HepG2 (cell line): ENCODE data around the gene RNASE8. TPM values are rescaled to one million over a fixed set of nuclear protein-coding genes. Genes with fewer than 3 reads are reported as not detected.

Source experiments
- AGO2 ChIP-seq: fragments of 200-400 bp; formaldehyde crosslinking; optimal IDR thresholded peaks from 2 replicates; pipeline ENCODE3; 2017; ENCODE audit warnings: mild to moderate bottlenecking, low read depth, low read length, moderate library complexity
- HOXA3 ChIP-seq: sonication (generic); formaldehyde crosslinking; IDR thresholded peaks from 2 replicates; pipeline ENCODE4 v1.5.0; 2020; ENCODE audit warnings: missing genetic modification reagents
- RBFOX2 ChIP-seq: fragments of 200-400 bp; formaldehyde crosslinking; IDR thresholded peaks from 2 replicates; pipeline ENCODE4 v1.6.1; 2017; ENCODE audit warnings: low read depth, mild to moderate bottlenecking, low read length
- THAP9 ChIP-seq: sonication (generic); formaldehyde crosslinking; IDR thresholded peaks from 2 replicates; pipeline ENCODE4; 2020; ENCODE audit warnings: missing genetic modification reagents, mild to moderate bottlenecking, borderline replicate concordance
- ZNF451 ChIP-seq: sonication (generic); formaldehyde crosslinking; IDR thresholded peaks from 2 replicates; pipeline ENCODE4 v1.5.0; 2020; ENCODE audit warnings: mild to moderate bottlenecking, missing genetic modification reagents
- polyA plus RNA-seq, 8 experiments: library from polyadenylated mRNA; depleted of rRNA in 3 of 8; stranded (reverse) in 7 of 8; unstranded in 1 of 8; fragments of >200 nt; fragmentation: Illumina TruSeq in 4 of 8; extraction: Trizol in 4 of 8; gene quantifications; 2 replicates each; pipeline versions ENCODE4 v1.2.1 to v1.2.3, GENCODE V29; 2011 to 2016; ENCODE audit warnings: low read depth in 4 of 8, missing spikeins in 1 of 8, mixed read lengths in 1 of 8; ENCODE audit not compliant: insufficient read depth in 1 of 8
- total RNA-seq, 5 experiments: library from RNA; depleted of rRNA; stranded (reverse); fragments of >200 nt; fragmentation: Illumina TruSeq; extraction: Trizol; gene quantifications; 2 replicates each; pipeline ENCODE4 v1.2.3, GENCODE V29; 2016; ENCODE audit warnings: low read depth in 1 of 5
- TF ChIP-seq, protein P1 (sequence below): sonication (generic); formaldehyde crosslinking; IDR thresholded peaks from 2 replicates; pipeline ENCODE4 v1.5.1; 2020; ENCODE audit warnings: mild to moderate bottlenecking, missing genetic modification reagents, moderate library complexity

RNASE8 gene
- total and polyA plus RNA-seq, 2 of the 13 experiments (the other 11 are each of a cell fraction or from before 2014, with no cell fraction given), result not detected

DNA sequence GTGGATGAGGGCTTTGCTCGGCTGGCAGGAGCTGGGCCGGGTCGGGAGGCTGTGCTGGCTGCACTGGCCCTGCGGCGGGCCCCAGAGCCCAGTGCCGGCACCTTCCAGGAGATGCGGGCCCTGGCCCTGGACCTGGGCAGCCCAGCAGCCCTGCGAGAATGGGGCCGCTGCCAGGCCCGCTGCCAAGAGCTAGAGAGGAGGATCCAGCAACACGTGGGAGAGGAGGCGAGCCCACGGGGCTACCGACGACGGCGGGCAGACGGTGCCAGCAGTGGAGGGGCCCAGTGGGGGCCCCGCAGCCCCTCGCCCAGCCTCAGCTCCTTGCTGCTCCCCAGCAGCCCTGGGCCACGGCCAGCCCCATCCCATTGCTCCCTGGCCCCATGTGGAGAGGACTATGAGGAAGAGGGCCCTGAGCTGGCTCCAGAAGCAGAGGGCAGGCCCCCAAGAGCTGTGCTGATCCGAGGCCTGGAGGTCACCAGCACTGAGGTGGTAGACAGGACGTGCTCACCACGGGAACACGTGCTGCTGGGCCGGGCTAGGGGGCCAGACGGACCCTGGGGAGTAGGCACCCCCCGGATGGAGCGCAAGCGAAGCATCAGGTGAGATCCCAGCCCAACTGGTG is 24.0 kb downstream of the RNASE8 start (continued):
- TF ChIP-seq, protein P1, sequence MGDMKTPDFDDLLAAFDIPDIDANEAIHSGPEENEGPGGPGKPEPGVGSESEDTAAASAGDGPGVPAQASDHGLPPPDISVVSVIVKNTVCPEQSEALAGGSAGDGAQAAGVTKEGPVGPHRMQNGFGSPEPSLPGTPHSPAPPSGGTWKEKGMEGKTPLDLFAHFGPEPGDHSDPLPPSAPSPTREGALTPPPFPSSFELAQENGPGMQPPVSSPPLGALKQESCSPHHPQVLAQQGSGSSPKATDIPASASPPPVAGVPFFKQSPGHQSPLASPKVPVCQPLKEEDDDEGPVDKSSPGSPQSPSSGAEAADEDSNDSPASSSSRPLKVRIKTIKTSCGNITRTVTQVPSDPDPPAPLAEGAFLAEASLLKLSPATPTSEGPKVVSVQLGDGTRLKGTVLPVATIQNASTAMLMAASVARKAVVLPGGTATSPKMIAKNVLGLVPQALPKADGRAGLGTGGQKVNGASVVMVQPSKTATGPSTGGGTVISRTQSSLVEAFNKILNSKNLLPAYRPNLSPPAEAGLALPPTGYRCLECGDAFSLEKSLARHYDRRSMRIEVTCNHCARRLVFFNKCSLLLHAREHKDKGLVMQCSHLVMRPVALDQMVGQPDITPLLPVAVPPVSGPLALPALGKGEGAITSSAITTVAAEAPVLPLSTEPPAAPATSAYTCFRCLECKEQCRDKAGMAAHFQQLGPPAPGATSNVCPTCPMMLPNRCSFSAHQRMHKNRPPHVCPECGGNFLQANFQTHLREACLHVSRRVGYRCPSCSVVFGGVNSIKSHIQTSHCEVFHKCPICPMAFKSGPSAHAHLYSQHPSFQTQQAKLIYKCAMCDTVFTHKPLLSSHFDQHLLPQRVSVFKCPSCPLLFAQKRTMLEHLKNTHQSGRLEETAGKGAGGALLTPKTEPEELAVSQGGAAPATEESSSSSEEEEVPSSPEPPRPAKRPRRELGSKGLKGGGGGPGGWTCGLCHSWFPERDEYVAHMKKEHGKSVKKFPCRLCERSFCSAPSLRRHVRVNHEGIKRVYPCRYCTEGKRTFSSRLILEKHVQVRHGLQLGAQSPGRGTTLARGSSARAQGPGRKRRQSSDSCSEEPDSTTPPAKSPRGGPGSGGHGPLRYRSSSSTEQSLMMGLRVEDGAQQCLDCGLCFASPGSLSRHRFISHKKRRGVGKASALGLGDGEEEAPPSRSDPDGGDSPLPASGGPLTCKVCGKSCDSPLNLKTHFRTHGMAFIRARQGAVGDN (CRISPR knock-in tag), result 0 out of 2 replicates have a peak, but pooled peaks have one; percentile 20
- TF ChIP-seq AGO2 (peak; percentile 91), THAP9 (CRISPR knock-in tag) (no peak), ZNF451 (CRISPR knock-in tag) (no peak), HOXA3 (CRISPR knock-in tag) (no peak), RBFOX2 (peak; percentile 65)
